ENCODE results near the gene CACNA1B.
"Not testable (repeated sequence)": the region's sequence is repeated elsewhere in the genome, so short reads cannot be mapped to it uniquely, and the experiment has no call there.

CACNA1B gene

GRCh38 chr9:137884547-137884946, 7.0 kb downstream of the CACNA1B start:
- not testable (repeated sequence) for H3K4me2 ChIP-seq (ENCODE audit: low read length, poor library complexity, severe bottlenecking); DNase-seq; H2BK5ac ChIP-seq (ENCODE audit: low read depth, low read length, poor library complexity, severe bottlenecking); H3K4me3 ChIP-seq (ENCODE audit: insufficient read depth in 1 of 2, low read depth in 1 of 2, low read length in 2 of 2); H2AFZ ChIP-seq (ENCODE audit: low read depth, low read length); H3K14ac ChIP-seq (ENCODE audit: low read length in 2 of 2); H4K91ac ChIP-seq (ENCODE audit: low read length); H3K27ac ChIP-seq (ENCODE audit: low read length, poor library complexity, severe bottlenecking); H3K79me1 ChIP-seq (replicated peaks; ENCODE audit: low read length, poor library complexity, severe bottlenecking); H3K23ac ChIP-seq (ENCODE audit: low read length in 2 of 2); H3K4me1 ChIP-seq (ENCODE audit: control insufficient read depth, insufficient read depth, low read depth, low read length); H3K36me3 ChIP-seq (ENCODE audit: control insufficient read depth in 1 of 2, insufficient read depth in 2 of 2, low read depth in 1 of 2, low read length in 2 of 2); H2BK120ac ChIP-seq (ENCODE audit: low read depth, low read length); H2AK5ac ChIP-seq (ENCODE audit: low read length, severe bottlenecking); H2BK12ac ChIP-seq (ENCODE audit: low read length in 2 of 2); H2BK15ac ChIP-seq (ENCODE audit: low read depth, poor library complexity, severe bottlenecking); H3K9me3 ChIP-seq (ENCODE audit: control insufficient read depth, low read length); H4K8ac ChIP-seq (ENCODE audit: low read length); H3K4ac ChIP-seq (ENCODE audit: low read depth in 1 of 2, low read length in 2 of 2); H3K18ac ChIP-seq (ENCODE audit: low read depth in 1 of 2, low read length in 2 of 2); H3K9ac ChIP-seq (ENCODE audit: low read length)
- H3K27me3 ChIP-seq (ENCODE audit: control insufficient read depth in 1 of 2, insufficient read depth in 1 of 2, low read length in 2 of 2): peaks cover 0 to 12% of the 10 kb centered on the region in 2 experiments
- WGBS: 52% methylated on average over 2 of the region's 7 CpGs

- H3K36me3 ChIP-seq (ENCODE audit: control insufficient read depth in 1 of 2, insufficient read depth in 2 of 2, low read depth in 1 of 2, low read length in 2 of 2); H3K9me3 ChIP-seq (ENCODE audit: control insufficient read depth, low read length); H3K18ac ChIP-seq (ENCODE audit: low read depth in 1 of 2, low read length in 2 of 2); H2BK120ac ChIP-seq (ENCODE audit: low read depth, low read length); H3K9ac ChIP-seq (ENCODE audit: low read length); H4K8ac ChIP-seq (ENCODE audit: low read length); H2AK5ac ChIP-seq (ENCODE audit: low read length, severe bottlenecking); H3K4ac ChIP-seq (ENCODE audit: low read depth in 1 of 2, low read length in 2 of 2); H3K4me2 ChIP-seq (ENCODE audit: low read length, poor library complexity, severe bottlenecking); H3K27me3 ChIP-seq (ENCODE audit: control insufficient read depth in 1 of 2, insufficient read depth in 1 of 2, low read length in 2 of 2); DNase-seq; H3K79me1 ChIP-seq (replicated peaks; ENCODE audit: low read length, poor library complexity, severe bottlenecking); H2AFZ ChIP-seq (ENCODE audit: low read depth, low read length); H3K23ac ChIP-seq (ENCODE audit: low read length in 2 of 2); H3K4me3 ChIP-seq (ENCODE audit: insufficient read depth in 1 of 2, low read depth in 1 of 2, low read length in 2 of 2); H3K27ac ChIP-seq (ENCODE audit: low read length, poor library complexity, severe bottlenecking); H2BK15ac ChIP-seq (ENCODE audit: low read depth, poor library complexity, severe bottlenecking); H3K14ac ChIP-seq (ENCODE audit: low read length in 2 of 2); H2BK12ac ChIP-seq (ENCODE audit: low read length in 2 of 2); H2BK5ac ChIP-seq (ENCODE audit: low read depth, low read length, poor library complexity, severe bottlenecking); H3K4me1 ChIP-seq (ENCODE audit: control insufficient read depth, insufficient read depth, low read depth, low read length); H4K91ac ChIP-seq (ENCODE audit: low read length): not testable (repeated sequence)
- 54% methylated on average over 4 of the region's 12 CpGs for WGBS
These were observed 7.5 kb downstream of the CACNA1B start for GRCh38 chr9:137885121-137885520.

GRCh38 chr9:137888621-137889020, 11.0 kb downstream of the CACNA1B start:
- H3K14ac ChIP-seq (ENCODE audit: low read length in 2 of 2); H3K4ac ChIP-seq (ENCODE audit: low read depth in 1 of 2, low read length in 2 of 2); H3K79me1 ChIP-seq (replicated peaks; ENCODE audit: low read length, poor library complexity, severe bottlenecking); H2BK12ac ChIP-seq (ENCODE audit: low read length in 2 of 2); H2AK5ac ChIP-seq (ENCODE audit: low read length, severe bottlenecking); H4K8ac ChIP-seq (ENCODE audit: low read length); H2BK5ac ChIP-seq (ENCODE audit: low read depth, low read length, poor library complexity, severe bottlenecking); H3K4me3 ChIP-seq (ENCODE audit: insufficient read depth in 1 of 2, low read depth in 1 of 2, low read length in 2 of 2); H3K23ac ChIP-seq (ENCODE audit: low read length in 2 of 2); H3K4me2 ChIP-seq (ENCODE audit: low read length, poor library complexity, severe bottlenecking); H3K27ac ChIP-seq (ENCODE audit: low read length, poor library complexity, severe bottlenecking); DNase-seq; H3K4me1 ChIP-seq (ENCODE audit: control insufficient read depth, insufficient read depth, low read depth, low read length); H3K9ac ChIP-seq (ENCODE audit: low read length); H2BK15ac ChIP-seq (ENCODE audit: low read depth, poor library complexity, severe bottlenecking); H2AFZ ChIP-seq (ENCODE audit: low read depth, low read length); H2BK120ac ChIP-seq (ENCODE audit: low read depth, low read length); H3K18ac ChIP-seq (ENCODE audit: low read depth in 1 of 2, low read length in 2 of 2); H3K27me3 ChIP-seq (ENCODE audit: control insufficient read depth in 1 of 2, insufficient read depth in 1 of 2, low read length in 2 of 2); H3K9me3 ChIP-seq (ENCODE audit: control insufficient read depth, low read length); H4K91ac ChIP-seq (ENCODE audit: low read length); H3K36me3 ChIP-seq (ENCODE audit: control insufficient read depth in 1 of 2, insufficient read depth in 2 of 2, low read depth in 1 of 2, low read length in 2 of 2): not testable (repeated sequence)
- 86% methylated on average over 12 of the region's 12 CpGs for WGBS

GRCh38 chr9:137889966-137890365, 12.4 kb downstream of the CACNA1B start:
- not testable (repeated sequence) for H3K4me2 ChIP-seq (ENCODE audit: low read length, poor library complexity, severe bottlenecking); H2BK5ac ChIP-seq (ENCODE audit: low read depth, low read length, poor library complexity, severe bottlenecking); H3K14ac ChIP-seq (ENCODE audit: low read length in 2 of 2); H4K8ac ChIP-seq (ENCODE audit: low read length); H3K4ac ChIP-seq (ENCODE audit: low read depth in 1 of 2, low read length in 2 of 2); H3K23ac ChIP-seq (ENCODE audit: low read length in 2 of 2); H3K9ac ChIP-seq (ENCODE audit: low read length); H3K79me1 ChIP-seq (replicated peaks; ENCODE audit: low read length, poor library complexity, severe bottlenecking); H3K36me3 ChIP-seq (ENCODE audit: control insufficient read depth in 1 of 2, insufficient read depth in 2 of 2, low read depth in 1 of 2, low read length in 2 of 2); DNase-seq; H3K4me3 ChIP-seq (ENCODE audit: insufficient read depth in 1 of 2, low read depth in 1 of 2, low read length in 2 of 2); H3K18ac ChIP-seq (ENCODE audit: low read depth in 1 of 2, low read length in 2 of 2); H3K4me1 ChIP-seq (ENCODE audit: control insufficient read depth, insufficient read depth, low read depth, low read length); H4K91ac ChIP-seq (ENCODE audit: low read length); H2BK15ac ChIP-seq (ENCODE audit: low read depth, poor library complexity, severe bottlenecking); H3K27me3 ChIP-seq (ENCODE audit: control insufficient read depth in 1 of 2, insufficient read depth in 1 of 2, low read length in 2 of 2); H3K27ac ChIP-seq (ENCODE audit: low read length, poor library complexity, severe bottlenecking); H3K9me3 ChIP-seq (ENCODE audit: control insufficient read depth, low read length); H2BK120ac ChIP-seq (ENCODE audit: low read depth, low read length); H2AFZ ChIP-seq (ENCODE audit: low read depth, low read length); H2AK5ac ChIP-seq (ENCODE audit: low read length, severe bottlenecking); H2BK12ac ChIP-seq (ENCODE audit: low read length in 2 of 2)
- WGBS: 93% methylated on average over 2 of the region's 14 CpGs
